Measurements from ENCODE around the gene AGBL1.

Gene AGBL1

GRCh38 chr15:86178845-86179244 lies 99.2 kb downstream of the AGBL1 start:
- TF ChIP-seq EZH2 (IDR thresholded peaks at IDR 0.05; ENCODE audit: borderline replicate concordance, low read depth, low read length, severe bottlenecking), result no peak
- TF ChIP-seq, protein P1, sequence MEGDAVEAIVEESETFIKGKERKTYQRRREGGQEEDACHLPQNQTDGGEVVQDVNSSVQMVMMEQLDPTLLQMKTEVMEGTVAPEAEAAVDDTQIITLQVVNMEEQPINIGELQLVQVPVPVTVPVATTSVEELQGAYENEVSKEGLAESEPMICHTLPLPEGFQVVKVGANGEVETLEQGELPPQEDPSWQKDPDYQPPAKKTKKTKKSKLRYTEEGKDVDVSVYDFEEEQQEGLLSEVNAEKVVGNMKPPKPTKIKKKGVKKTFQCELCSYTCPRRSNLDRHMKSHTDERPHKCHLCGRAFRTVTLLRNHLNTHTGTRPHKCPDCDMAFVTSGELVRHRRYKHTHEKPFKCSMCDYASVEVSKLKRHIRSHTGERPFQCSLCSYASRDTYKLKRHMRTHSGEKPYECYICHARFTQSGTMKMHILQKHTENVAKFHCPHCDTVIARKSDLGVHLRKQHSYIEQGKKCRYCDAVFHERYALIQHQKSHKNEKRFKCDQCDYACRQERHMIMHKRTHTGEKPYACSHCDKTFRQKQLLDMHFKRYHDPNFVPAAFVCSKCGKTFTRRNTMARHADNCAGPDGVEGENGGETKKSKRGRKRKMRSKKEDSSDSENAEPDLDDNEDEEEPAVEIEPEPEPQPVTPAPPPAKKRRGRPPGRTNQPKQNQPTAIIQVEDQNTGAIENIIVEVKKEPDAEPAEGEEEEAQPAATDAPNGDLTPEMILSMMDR (IDR thresholded peaks at IDR 0.05; ENCODE audit: borderline replicate concordance, extremely low read depth, low read length, poor library complexity, severe bottlenecking), result peak; percentile 31
- no peaks in the 10 kb centered on the region for H3K27me3 ChIP-seq (ENCODE audit: insufficient read depth, low read length, poor library complexity)

GRCh38 chr15:86183596-86184491 lies 104.2 kb downstream of the AGBL1 start:
- Histone ChIP-seq H3K79me2 (ENCODE audit: insufficient read depth, low read length) (no peaks in the 10 kb centered on the region), H2AFZ (ENCODE audit: low read depth, low read length) (no peak overlapping the region), H3K4me1 (ENCODE audit: insufficient read depth, low read length) (no peaks in the 10 kb centered on the region), H3K36me3 (ENCODE audit: insufficient read depth, low read length) (no peaks in the 10 kb centered on the region), H3K9ac (ENCODE audit: low read depth, low read length) (no peak overlapping the region), H4K20me1 (ENCODE audit: insufficient read depth, low read length) (no peaks in the 10 kb centered on the region), H3K27me3 (ENCODE audit: insufficient read depth, low read length, poor library complexity) (no peaks in the 10 kb centered on the region), H3K4me2 (ENCODE audit: insufficient read depth, low read length) (no peak overlapping the region), H3K27ac (ENCODE audit: low read length) (no peak overlapping the region), H3K4me3 (ENCODE audit: low read depth in 1 of 2, low read length in 2 of 2) (no peak overlapping the region), H3K9me3 (ENCODE audit: insufficient read depth, low read length, severe bottlenecking) (no peaks in the 10 kb centered on the region)
- DNase-seq, result no peak
- TF ChIP-seq EZH2 (IDR thresholded peaks at IDR 0.05; ENCODE audit: borderline replicate concordance, low read depth, low read length, severe bottlenecking), result no peak
- TF ChIP-seq, protein P1 (IDR thresholded peaks at IDR 0.05; ENCODE audit: borderline replicate concordance, extremely low read depth, low read length, poor library complexity, severe bottlenecking), result no peak
- no peak for ATAC-seq (ENCODE audit: insufficient read depth, low read depth)

More at GRCh38 chr15:86178845-86179244, 99.2 kb downstream of the AGBL1 start:
- Histone ChIP-seq H3K79me2 (ENCODE audit: insufficient read depth, low read length) (no peaks in the 10 kb centered on the region), H3K27ac (ENCODE audit: low read length) (no peak overlapping the region), H3K9me3 (ENCODE audit: insufficient read depth, low read length, severe bottlenecking) (no peaks in the 10 kb centered on the region), H2AFZ (ENCODE audit: low read depth, low read length) (no peak overlapping the region), H4K20me1 (ENCODE audit: insufficient read depth, low read length) (no peaks in the 10 kb centered on the region), H3K4me3 (ENCODE audit: low read depth in 1 of 2, low read length in 2 of 2) (no peak overlapping the region), H3K4me1 (ENCODE audit: insufficient read depth, low read length) (peaks cover 4% of the 10 kb centered on the region; the same call in 1 of the 2 replicates), H3K36me3 (ENCODE audit: insufficient read depth, low read length) (no peaks in the 10 kb centered on the region), H3K4me2 (ENCODE audit: insufficient read depth, low read length) (no peak overlapping the region), H3K9ac (ENCODE audit: low read depth, low read length) (no peak overlapping the region)
- ATAC-seq (ENCODE audit: insufficient read depth, low read depth) (no peak), DNase-seq (no peak)

GRCh38 chr15:86193716-86194380 lies 114.2 kb downstream of the AGBL1 start:
- Histone ChIP-seq H3K9ac (ENCODE audit: low read depth, low read length) (no peak overlapping the region), H3K4me3 (ENCODE audit: low read depth in 1 of 2, low read length in 2 of 2) (no peak overlapping the region), H3K36me3 (ENCODE audit: insufficient read depth, low read length) (no peaks in the 10 kb centered on the region), H3K4me2 (ENCODE audit: insufficient read depth, low read length) (no peak overlapping the region), H3K9me3 (ENCODE audit: insufficient read depth, low read length, severe bottlenecking) (no peaks in the 10 kb centered on the region), H2AFZ (ENCODE audit: low read depth, low read length) (no peak overlapping the region), H3K27me3 (ENCODE audit: insufficient read depth, low read length, poor library complexity) (no peaks in the 10 kb centered on the region), H3K27ac (ENCODE audit: low read length) (no peak overlapping the region), H3K79me2 (ENCODE audit: insufficient read depth, low read length) (no peaks in the 10 kb centered on the region), H4K20me1 (ENCODE audit: insufficient read depth, low read length) (no peaks in the 10 kb centered on the region), H3K4me1 (ENCODE audit: insufficient read depth, low read length) (no peaks in the 10 kb centered on the region)
- DNase-seq, result no peak
- ATAC-seq (ENCODE audit: insufficient read depth, low read depth), result no peak
- TF ChIP-seq, protein P1 (IDR thresholded peaks at IDR 0.05; ENCODE audit: borderline replicate concordance, extremely low read depth, low read length, poor library complexity, severe bottlenecking), result no peak
- TF ChIP-seq EZH2 (IDR thresholded peaks at IDR 0.05; ENCODE audit: borderline replicate concordance, low read depth, low read length, severe bottlenecking), result no peak

Data from DND-41 (cell line).